Measurements from ENCODE around the gene SULT2B1.
"Not testable (repeated sequence)": the region's sequence is repeated elsewhere in the genome, so short reads cannot be mapped to it uniquely, and the experiment has no call there.

Gene SULT2B1

GRCh38 chr19:48561412-48561811, 9.4 kb downstream of the SULT2B1 start:
- no peak for DNase-seq

- no peak for DNase-seq
Measured at GRCh38 chr19:48565090-48565489, 13.1 kb downstream of the SULT2B1 start.

- no peak for DNase-seq
Measured at GRCh38 chr19:48568345-48568886, 16.4 kb downstream of the SULT2B1 start.

DNA sequence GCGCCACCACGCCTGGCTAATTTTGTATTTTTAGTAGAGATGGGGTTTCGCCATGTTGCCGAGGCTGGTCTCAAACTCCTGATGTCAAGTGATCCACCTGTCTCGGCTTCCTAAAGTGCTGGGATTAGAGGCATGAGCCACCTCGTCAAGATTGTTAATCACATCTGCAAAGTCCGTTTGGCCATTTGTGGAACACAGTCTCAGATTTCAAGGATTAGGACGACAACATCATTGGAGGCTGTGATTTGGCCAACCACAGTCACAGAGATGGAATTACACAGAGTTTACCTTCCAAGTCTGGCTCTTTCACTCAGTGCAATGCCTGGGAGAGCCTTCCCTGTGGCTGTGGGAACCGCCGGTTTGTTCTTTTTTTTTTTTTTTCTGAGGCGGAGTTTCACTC, 17.8 kb downstream of the SULT2B1 start:
- no peak for DNase-seq

DNA sequence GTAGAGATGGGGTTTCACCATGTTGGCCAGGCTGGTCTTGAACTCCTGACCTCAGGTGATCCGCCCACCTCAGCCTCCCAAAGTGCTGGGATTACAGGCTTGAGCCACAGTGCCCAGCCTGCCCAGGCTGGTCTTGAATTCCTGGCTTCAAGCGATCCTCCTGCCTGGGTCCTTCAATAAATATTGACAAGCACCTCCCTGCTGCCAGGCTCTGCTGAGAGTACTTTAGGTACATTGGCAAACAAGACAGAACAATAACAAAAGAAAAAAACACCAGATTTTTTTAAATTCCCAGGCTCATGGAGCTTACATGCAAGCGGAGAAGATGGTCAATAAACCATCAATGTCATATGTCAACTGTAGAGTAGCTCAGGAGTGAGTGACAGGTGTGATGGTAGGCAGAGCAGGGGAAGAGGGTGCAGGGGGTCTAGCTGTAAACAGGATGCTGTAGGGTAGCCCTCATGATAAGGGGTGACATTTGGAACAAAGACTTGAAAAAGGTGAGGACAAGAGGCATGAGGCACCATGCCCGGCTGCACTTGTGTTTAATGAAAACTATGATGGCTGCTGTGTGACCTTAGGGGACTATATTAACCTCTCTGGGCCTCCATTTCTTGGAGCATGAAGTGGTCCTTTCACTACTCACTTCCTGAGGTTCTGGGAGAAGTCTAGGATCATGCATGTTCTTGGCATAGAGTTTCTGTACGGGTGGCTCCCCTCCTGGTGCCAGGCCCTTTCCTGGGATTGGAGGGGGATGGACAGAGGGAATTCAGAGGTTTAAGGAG, 19.6 kb downstream of the SULT2B1 start:
- no peak for DNase-seq

- no peak for DNase-seq
Measured at GRCh38 chr19:48573163-48573505, 21.2 kb downstream of the SULT2B1 start.

GRCh38 chr19:48575931-48576622, 24.1 kb downstream of the SULT2B1 start:
- DNase-seq, result no peak

DNA sequence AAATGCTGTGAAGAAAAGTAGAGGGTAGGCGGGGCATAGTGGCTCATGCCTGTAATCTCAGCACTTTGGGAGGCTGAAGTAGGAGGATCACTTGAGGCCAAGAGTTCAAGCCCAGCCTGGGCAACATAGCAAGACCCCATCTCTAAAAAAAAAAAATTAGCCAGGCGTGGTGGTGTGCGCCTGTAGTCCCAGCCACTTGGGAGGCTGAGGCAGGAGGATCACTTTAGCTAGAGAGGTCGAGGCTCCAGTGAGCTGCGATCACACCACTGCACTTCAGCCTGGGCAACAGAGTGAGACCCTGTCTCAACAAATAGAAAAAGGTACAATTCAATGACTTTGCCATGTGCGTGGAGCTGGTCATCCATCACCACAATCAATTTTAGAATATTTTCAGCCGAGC, 25.9 kb downstream of the SULT2B1 start:
- DNase-seq, result not testable (repeated sequence)

DNA sequence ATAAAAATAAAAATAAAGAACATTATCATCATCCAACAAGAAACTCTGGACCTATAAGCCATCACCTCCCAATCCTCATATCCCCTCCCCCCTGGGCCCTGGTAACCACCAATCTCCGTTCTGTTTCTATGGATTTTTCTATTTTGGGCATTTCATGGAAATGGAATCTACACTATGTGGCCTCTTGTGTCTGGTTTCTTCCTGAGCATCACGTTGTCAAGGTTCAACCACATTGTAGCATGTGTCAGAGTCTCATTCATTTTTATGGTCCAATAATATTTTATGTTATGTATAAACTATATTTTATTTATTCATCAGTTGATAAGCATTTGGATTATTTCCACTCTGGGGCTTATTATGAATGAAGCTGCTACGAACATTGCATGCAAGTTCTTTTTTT, 26.9 kb downstream of the SULT2B1 start:
- no peak for DNase-seq

DNA sequence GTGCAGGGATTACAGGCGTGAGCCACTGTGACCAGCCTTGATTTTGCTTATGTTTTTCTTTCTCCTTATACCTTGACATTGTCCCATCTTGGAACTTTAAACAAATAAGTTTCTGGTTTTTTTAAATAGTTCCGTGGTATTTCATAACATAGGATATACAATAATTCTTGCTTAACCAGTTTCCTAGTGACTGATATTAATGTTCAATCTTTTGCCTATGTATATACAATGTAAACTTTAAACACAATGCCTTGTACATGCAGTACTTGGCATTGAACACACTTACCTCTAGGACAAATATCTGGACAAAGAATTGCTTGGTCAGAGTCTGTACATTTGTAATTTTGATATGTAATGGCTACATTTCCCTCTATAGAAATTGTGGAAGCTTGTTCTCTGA, 30.2 kb downstream of the SULT2B1 start:
- DNase-seq, result no peak

- no peak for DNase-seq
Measured at GRCh38 chr19:48587387-48587786, 35.4 kb downstream of the SULT2B1 start.

GRCh38 chr19:48588670-48589401, 36.9 kb downstream of the SULT2B1 start:
- DNase-seq, result peak; percentile 88

DNA sequence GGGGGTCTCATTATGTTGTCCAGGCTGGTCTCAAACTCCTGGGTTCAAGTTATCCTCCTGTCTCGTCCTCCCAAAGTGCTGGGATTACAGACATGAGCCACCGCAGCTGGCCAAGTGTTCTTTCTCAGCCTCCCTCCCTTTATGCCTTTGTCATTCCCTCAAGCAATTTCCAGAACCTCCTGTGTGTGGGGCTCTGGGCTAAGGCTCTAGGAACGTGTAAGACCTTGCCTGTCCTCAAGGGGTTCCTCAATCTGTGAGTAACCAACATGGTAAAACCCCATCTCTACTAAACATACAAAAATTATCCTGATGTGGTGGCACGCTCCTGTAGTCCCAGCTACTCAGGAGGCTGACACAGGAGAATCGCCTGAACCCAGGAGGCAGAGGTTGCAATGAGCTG, 39.0 kb downstream of the SULT2B1 start:
- no peak for DNase-seq

GRCh38 chr19:48595171-48595570, 43.2 kb downstream of the SULT2B1 start:
- no peak for DNase-seq

DNA sequence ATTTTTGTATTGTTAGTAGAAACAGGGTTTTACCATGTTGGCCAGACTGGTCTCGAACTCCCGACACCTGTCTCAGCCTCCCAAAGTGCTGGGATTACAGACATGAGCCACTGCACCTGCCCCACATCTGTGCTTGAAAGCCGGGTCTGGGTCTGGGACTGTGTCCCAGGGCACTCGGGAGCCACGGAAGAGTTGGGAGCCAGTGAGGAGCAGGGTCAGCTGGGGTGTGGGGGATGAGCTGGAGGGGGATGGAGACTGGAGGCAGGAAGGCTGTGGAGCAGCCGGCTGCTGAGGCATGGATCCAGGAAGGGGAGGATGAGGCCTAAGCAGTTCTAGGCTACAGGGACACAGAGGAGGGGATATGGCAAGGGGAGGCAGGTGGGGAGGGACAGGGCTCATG, 43.9 kb downstream of the SULT2B1 start:
- DNase-seq, result no peak

GRCh38 chr19:48596237-48596636, 44.3 kb downstream of the SULT2B1 start:
- no peak for DNase-seq

DNA sequence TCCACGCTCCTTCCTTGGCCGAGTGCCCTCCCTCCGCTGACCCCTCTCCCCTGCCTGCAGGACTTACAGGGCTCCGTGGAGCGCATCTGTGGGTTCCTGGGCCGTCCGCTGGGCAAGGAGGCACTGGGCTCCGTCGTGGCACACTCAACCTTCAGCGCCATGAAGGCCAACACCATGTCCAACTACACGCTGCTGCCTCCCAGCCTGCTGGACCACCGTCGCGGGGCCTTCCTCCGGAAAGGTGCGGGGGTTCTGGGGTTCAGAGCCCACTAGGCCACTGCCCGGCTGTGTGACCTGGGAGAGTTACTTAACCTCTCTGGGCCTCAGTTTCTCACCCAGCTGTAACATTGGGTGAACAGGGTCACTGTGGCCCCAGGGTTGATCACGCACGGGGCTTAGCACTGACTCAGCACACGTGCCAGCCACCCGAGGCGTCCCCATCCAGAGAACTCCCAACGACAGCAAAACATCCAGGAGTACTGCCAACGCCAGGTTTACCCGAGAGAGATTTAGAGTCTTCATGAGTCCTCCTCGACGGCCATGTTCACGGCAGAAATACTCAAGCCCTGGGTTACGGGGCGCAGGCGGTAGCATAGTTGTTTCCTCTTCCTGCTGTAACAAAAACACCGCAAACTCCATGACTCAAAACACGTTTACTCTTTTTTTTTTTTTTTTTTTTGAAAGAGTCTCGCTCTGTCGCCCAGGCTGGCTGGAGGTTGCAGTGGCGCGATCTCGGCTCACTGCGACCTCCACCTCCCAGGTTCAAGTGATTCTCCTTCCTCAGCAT, 44.9 kb downstream of the SULT2B1 start:
- peak; percentile 62 for DNase-seq

DNA sequence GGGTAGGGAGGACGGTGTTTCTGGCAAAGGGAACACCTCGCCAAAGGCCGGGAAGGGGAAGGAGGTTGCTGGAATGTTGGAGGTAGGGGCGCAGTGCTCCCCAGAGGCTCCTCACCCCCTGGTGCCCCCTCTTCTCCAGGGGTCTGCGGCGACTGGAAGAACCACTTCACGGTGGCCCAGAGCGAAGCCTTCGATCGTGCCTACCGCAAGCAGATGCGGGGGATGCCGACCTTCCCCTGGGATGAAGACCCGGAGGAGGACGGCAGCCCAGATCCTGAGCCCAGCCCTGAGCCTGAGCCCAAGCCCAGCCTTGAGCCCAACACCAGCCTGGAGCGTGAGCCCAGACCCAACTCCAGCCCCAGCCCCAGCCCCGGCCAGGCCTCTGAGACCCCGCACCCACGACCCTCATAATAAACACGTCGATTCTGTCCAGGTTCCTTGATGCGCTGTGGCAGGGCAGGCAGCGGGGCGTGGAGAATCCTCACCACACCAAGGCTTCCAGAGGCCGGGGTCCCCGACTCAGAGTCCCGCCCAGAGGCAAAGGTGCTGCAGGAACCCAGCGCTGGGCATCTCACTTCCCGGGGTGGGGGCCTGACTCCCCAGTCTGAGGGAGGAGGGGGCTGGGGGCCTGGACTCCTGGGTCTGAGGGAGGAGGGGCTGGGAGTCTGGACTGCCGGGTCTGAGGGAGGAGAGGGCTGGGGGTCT, 47.2 kb downstream of the SULT2B1 start:
- no peak for DNase-seq

DNA sequence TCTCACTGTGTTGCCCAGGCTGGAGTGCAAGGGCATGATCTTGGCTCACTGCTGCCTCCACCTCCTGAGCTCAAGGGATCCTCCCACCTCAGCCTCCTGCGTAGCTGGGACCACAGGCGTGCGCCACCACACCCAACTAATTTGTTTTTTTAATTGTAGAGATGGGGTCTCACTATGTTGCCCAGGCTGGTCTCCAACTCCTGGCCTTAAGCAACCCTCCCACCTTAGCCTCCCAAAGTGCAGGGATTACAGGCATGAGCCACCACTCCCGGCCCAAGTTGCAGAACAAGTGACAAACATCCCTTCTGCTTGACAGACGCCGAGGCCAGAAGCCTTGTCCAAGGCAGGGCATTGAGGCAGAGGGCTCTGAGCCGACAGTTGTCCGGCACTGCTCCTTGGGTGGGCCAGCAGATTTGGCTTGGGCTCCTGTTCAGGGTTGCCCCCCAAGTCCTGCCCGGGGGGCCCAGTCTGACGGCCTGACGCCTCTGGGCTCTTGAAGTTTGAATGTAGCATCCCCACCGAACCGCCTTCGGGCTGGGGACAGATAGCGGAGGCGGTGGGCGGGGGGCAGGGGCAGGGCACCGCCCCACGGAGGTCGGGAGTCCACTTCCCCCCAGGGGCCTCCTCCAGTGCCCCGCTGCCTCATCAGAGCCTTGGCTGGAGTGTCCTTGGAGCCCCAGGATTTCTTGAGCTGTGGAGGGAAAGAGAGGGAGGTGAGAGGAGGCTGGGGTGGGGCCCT, 48.9 kb downstream of the SULT2B1 start:
- no peak for DNase-seq

GRCh38 chr19:48603001-48603400, 51.0 kb downstream of the SULT2B1 start:
- no peak for DNase-seq

DNA sequence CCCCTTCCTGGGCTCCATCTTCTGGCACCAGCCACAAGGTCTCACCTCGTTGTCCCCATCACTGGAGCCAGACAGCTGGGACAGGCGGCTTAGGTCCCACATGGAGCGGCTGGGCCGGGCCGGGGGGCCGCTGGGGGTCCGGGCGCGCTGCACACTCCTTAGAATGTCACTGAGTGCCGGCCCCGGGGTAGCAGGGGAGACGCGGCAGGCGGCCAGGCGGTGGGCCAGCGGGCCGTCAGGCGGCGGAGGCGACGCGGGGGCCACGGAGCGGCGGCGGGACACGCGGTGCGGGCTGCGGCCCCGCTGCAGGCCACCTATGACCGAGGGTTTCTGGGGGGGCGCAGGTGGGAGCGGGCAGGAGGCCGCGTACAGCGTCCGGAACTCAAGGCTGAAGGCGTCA, 51.5 kb downstream of the SULT2B1 start:
- no peak for DNase-seq

Measured in activated CD4-positive, alpha-beta T cell treated with anti-CD3 and anti-CD28 coated beads, Interleukin-2, amount 50 U/mL, for 16 hours (primary cell).